Mucosa of descending colon (tissue), 3 donors: ENCODE measurements around the gene MCM6. TPM values are rescaled to one million over a fixed set of nuclear protein-coding genes. Genes with fewer than 3 reads are reported as not detected.

ENCODE experiments used
- ATAC-seq: fragments of 200-7000 bp; cut with Tn5 transposase; one replicate; pipeline ENCODE4 v1.9.1; 2020; ENCODE audit warnings: mild to moderate bottlenecking, moderate library complexity
- DNase-seq, 3 donors: peaks; one replicate each; pipeline ENCODE4 v3.0.0-alpha.2; 2020
- H3K36me3 ChIP-seq: fragments of 200-600 bp; one replicate; pipeline ENCODE4 v1.8.0; 2021; ENCODE audit warnings: low read depth, mild to moderate bottlenecking
- H3K4me1 ChIP-seq: fragments of 200-600 bp; one replicate; pipeline ENCODE4 v1.8.0; 2021; ENCODE audit warnings: low read depth, mild to moderate bottlenecking
- H3K4me3 ChIP-seq: fragments of 200-600 bp; one replicate; pipeline ENCODE4 v1.8.0; 2021; ENCODE audit warnings: mild to moderate bottlenecking
- H3K9me3 ChIP-seq: fragments of 200-600 bp; one replicate; pipeline ENCODE4 v1.8.0; 2021; ENCODE audit warnings: mild to moderate bottlenecking
- intact Hi-C, 2 donors: fragments of 100-400 bp; cut with DNase I in 1 of 2; cut with micrococcal nuclease in 1 of 2; formaldehyde crosslinking; loops; one replicate each; pipeline versions ENCODE4 v1.11.0 to v1.11.1; 2022; cut with DNase I, micrococcal nuclease
- total RNA-seq, 3 donors: library from RNA; stranded (reverse); fragmentation: NEBNext Ultra II Directional in 2 of 3; extraction: Animal tissue kit (Norgen Biotek cat#: 25700) in 2 of 3; gene quantifications; one replicate each; pipeline versions ENCODE4 v1.2.1 to v1.2.4, GENCODE V29; 2021 to 2023
- TF ChIP-seq, protein P1 (sequence below): fragments of 200-600 bp; IDR thresholded peaks from one replicate; pipeline ENCODE4 v1.8.0; 2022; ENCODE audit warnings: antibody characterized with exemption, mild to moderate bottlenecking
- donor health status: DM: no; HTN: no; CAD: no; lungs with moderate emphysema.
- donor health status: DM: no; HTN: no; CAD: no.
- donor health status: DM: no; HTN: yes; CAD: no.

Gene MCM6
- total RNA-seq, 3 donors from 2014 or later: 8.4 to 19.8 (median 8.9) TPM

- ATAC-seq (no peak), DNase-seq (no peak)
- Histone ChIP-seq H3K36me3 (no peaks in the 10 kb centered on the region), H3K4me3 (no peak overlapping the region), H3K9me3 (no peaks in the 10 kb centered on the region), H3K4me1 (no peaks in the 10 kb centered on the region)
- TF ChIP-seq, protein P1, sequence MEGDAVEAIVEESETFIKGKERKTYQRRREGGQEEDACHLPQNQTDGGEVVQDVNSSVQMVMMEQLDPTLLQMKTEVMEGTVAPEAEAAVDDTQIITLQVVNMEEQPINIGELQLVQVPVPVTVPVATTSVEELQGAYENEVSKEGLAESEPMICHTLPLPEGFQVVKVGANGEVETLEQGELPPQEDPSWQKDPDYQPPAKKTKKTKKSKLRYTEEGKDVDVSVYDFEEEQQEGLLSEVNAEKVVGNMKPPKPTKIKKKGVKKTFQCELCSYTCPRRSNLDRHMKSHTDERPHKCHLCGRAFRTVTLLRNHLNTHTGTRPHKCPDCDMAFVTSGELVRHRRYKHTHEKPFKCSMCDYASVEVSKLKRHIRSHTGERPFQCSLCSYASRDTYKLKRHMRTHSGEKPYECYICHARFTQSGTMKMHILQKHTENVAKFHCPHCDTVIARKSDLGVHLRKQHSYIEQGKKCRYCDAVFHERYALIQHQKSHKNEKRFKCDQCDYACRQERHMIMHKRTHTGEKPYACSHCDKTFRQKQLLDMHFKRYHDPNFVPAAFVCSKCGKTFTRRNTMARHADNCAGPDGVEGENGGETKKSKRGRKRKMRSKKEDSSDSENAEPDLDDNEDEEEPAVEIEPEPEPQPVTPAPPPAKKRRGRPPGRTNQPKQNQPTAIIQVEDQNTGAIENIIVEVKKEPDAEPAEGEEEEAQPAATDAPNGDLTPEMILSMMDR: no peak
- intact Hi-C loops: no loop called here
Measured at GRCh38 chr2:135829378-135830135, 46.7 kb downstream of the MCM6 start.

DNA sequence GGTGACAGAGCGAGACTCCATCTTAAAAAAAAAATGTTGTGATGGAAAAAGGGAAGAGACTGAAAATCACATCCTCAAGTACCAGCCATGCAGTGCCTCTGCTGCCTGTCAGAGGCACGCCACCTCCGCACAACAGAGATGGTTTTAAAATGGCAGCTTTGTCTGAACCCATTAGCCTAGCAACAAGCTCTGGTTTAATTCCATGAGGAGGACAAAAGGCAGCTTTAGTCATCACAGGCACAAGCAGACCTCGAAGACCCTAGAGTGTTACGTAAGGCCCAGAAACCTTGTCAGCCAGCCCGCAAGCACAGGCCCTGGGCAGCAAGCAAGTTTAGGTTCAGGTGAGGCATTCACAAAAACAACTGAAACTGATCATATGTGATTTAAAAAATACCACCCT is 49.7 kb downstream of the MCM6 start:
- Histone ChIP-seq H3K4me3 (no peak overlapping the region), H3K36me3 (no peaks in the 10 kb centered on the region), H3K9me3 (peaks cover 7% of the 10 kb centered on the region), H3K4me1 (no peaks in the 10 kb centered on the region)
- DNase-seq (no peak), ATAC-seq (no peak)
- intact Hi-C loops: no loop called here
- TF ChIP-seq, protein P1: no peak

GRCh38 chr2:135825550-135826176 is 50.6 kb downstream of the MCM6 start:
- ATAC-seq (peak; percentile 85), DNase-seq (peak in 2 of 3 donors; percentile 37 to 61)
- TF ChIP-seq, protein P1: no peak
- H3K36me3 ChIP-seq: no peaks in the 10 kb centered on the region
- no peak overlapping the region for H3K4me3 ChIP-seq
- peaks cover 7% of the 10 kb centered on the region for H3K9me3 ChIP-seq
- no peaks in the 10 kb centered on the region for H3K4me1 ChIP-seq
- intact Hi-C loops: no loop called here

DNA sequence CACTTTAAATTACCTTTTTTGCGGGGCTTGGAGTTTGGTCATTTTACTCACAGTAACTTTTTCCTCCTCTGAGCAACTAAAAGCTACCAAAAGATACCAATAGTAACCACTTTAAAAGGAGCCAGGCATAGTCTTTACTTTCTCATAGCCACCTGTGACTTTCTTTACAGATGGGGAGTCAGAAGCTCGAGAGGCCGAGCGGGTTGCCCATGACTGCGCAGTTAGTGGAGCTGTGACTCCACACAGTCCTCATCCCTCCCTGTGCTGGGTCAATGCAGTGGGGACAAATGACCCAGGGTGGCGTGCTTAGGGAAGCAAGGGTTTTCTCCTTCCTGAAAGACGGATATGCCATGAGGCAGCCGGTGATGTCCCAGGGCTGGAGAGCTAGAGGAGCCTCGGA is 51.1 kb downstream of the MCM6 start:
- peak; percentile 30 for ATAC-seq
- no peaks in the 10 kb centered on the region for H3K4me1 ChIP-seq
- intact Hi-C loops: no loop called here
- no peaks in the 10 kb centered on the region for H3K36me3 ChIP-seq
- TF ChIP-seq, protein P1: no peak
- no peak overlapping the region for H3K4me3 ChIP-seq
- no peak for DNase-seq
- peaks cover 7% of the 10 kb centered on the region for H3K9me3 ChIP-seq

DNA sequence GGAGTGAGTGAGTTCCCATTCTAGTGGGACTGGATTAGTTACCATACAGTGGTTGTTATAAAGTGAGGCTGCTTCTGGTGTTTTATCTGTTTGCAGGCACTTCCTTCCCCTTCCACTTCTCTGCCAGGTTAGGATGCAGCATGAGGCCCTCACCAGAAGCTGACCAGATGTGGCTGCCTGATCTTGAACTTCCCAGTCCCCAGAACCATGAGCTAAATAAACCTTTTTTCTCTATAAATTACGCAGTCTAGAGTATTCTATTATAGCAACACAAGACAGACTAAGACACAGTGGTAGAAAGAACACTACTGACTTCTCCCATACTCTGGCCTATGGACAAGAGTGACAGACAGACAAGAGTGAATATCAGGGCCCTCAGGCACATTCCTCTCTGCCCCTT is 53.4 kb downstream of the MCM6 start:
- Histone ChIP-seq H3K9me3 (peaks cover 7% of the 10 kb centered on the region), H3K36me3 (no peaks in the 10 kb centered on the region), H3K4me3 (no peak overlapping the region), H3K4me1 (no peaks in the 10 kb centered on the region)
- no peak for DNase-seq
- TF ChIP-seq, protein P1: no peak
- no peak for ATAC-seq
- intact Hi-C loops: no loop called here
